ENCODE results near the gene MLST8.

DNA sequence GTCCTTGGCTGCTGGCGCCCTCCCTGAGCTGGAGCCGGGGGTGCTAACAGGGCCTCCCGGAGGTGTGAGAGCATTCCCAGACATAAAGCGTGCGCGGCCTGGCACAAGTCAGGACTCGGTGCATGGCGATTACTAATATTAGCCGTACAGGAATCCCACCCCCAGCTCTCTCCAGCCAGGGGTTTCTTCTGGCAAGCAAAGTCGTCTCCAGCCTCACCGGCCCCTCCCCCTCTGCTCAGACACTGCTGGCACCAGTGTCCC lies 13.9 kb upstream of the MLST8 start:
- TF ChIP-seq, protein P1, sequence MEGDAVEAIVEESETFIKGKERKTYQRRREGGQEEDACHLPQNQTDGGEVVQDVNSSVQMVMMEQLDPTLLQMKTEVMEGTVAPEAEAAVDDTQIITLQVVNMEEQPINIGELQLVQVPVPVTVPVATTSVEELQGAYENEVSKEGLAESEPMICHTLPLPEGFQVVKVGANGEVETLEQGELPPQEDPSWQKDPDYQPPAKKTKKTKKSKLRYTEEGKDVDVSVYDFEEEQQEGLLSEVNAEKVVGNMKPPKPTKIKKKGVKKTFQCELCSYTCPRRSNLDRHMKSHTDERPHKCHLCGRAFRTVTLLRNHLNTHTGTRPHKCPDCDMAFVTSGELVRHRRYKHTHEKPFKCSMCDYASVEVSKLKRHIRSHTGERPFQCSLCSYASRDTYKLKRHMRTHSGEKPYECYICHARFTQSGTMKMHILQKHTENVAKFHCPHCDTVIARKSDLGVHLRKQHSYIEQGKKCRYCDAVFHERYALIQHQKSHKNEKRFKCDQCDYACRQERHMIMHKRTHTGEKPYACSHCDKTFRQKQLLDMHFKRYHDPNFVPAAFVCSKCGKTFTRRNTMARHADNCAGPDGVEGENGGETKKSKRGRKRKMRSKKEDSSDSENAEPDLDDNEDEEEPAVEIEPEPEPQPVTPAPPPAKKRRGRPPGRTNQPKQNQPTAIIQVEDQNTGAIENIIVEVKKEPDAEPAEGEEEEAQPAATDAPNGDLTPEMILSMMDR (optimal IDR thresholded peaks at IDR 0.05 in 1 of 3, IDR thresholded peaks at IDR 0.05 in 1 of 3, conservative IDR thresholded peaks at IDR 0.05 in 1 of 3; ENCODE audit: extremely low read depth in 1 of 3, insufficient read depth in 2 of 3, low read length in 3 of 3): no peak
- no peak for TF ChIP-seq EZH2 (IDR thresholded peaks at IDR 0.05; ENCODE audit: low read length)

Measured in keratinocyte (primary cell).